Peyer's patch (tissue), 4 donors: ENCODE data around the gene SOWAHB.

Source experiments
- POLR2A ChIP-seq, 2 donors: fragments of 450-650 bp; IDR thresholded peaks; one replicate each; pipeline ENCODE4 v1.5.1; 2017; ENCODE audit warnings: antibody characterized with exemption in 2 of 2, mild to moderate bottlenecking in 2 of 2, moderate library complexity in 2 of 2
- TF ChIP-seq, protein P1 (sequence below), 6 experiments: fragments of 450-650 bp in 4 of 6; fragments of 200-600 bp in 2 of 6; sonication (generic) in 1 of 6; IDR thresholded peaks; one replicate each; pipeline ENCODE4 v1.5.1; 2017 to 2019; ENCODE audit warnings: antibody characterized with exemption in 6 of 6, mild to moderate bottlenecking in 3 of 6, moderate library complexity in 1 of 6

- no peak for TF ChIP-seq POLR2A (IDR thresholded peaks at IDR 0.05)
- TF ChIP-seq, protein P1, sequence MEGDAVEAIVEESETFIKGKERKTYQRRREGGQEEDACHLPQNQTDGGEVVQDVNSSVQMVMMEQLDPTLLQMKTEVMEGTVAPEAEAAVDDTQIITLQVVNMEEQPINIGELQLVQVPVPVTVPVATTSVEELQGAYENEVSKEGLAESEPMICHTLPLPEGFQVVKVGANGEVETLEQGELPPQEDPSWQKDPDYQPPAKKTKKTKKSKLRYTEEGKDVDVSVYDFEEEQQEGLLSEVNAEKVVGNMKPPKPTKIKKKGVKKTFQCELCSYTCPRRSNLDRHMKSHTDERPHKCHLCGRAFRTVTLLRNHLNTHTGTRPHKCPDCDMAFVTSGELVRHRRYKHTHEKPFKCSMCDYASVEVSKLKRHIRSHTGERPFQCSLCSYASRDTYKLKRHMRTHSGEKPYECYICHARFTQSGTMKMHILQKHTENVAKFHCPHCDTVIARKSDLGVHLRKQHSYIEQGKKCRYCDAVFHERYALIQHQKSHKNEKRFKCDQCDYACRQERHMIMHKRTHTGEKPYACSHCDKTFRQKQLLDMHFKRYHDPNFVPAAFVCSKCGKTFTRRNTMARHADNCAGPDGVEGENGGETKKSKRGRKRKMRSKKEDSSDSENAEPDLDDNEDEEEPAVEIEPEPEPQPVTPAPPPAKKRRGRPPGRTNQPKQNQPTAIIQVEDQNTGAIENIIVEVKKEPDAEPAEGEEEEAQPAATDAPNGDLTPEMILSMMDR (IDR thresholded peaks at IDR 0.05): no peak
Observed at GRCh38 chr4:76850010-76850441, 47.9 kb downstream of the SOWAHB start.
